Neuronal stem cell (in vitro differentiated cells): ENCODE results near the gene IFNAR2.

Experiments
- DNase-seq: peaks from one replicate; pipeline ENCODE4 v3.0.0-alpha.2; 2013; ENCODE audit warnings: low spot score
- H2AFZ ChIP-seq: one replicate; pipeline ENCODE4 v1.6.1; 2013; ENCODE audit warnings: mild to moderate bottlenecking, low read length, inconsistent platforms
- H2AK5ac ChIP-seq: 2 replicates; pipeline ENCODE4 v1.6.1; 2013; ENCODE audit warnings: low read depth, mild to moderate bottlenecking, inconsistent platforms, low read length, moderate library complexity, mixed read lengths
- H2BK120ac ChIP-seq: 2 replicates; pipeline ENCODE4 v1.6.1; 2013; ENCODE audit warnings: low read depth, mild to moderate bottlenecking, inconsistent platforms, low read length, moderate library complexity, mixed read lengths
- H2BK12ac ChIP-seq: one replicate; pipeline ENCODE4 v1.6.1; 2013; ENCODE audit warnings: low read length, inconsistent platforms
- H2BK15ac ChIP-seq: 2 replicates; pipeline ENCODE4 v1.6.1; 2013; ENCODE audit warnings: mild to moderate bottlenecking, low read length, inconsistent platforms, mixed read lengths
- H2BK5ac ChIP-seq: one replicate; pipeline ENCODE4 v1.6.1; 2013; ENCODE audit warnings: inconsistent platforms, mild to moderate bottlenecking, low read length, moderate library complexity
- H3K14ac ChIP-seq: one replicate; pipeline ENCODE4 v1.6.1; 2013; ENCODE audit warnings: low read length, inconsistent platforms
- H3K18ac ChIP-seq: 2 replicates; pipeline ENCODE4 v1.6.1; 2013; ENCODE audit warnings: low read length, inconsistent platforms
- H3K23ac ChIP-seq: 2 replicates; pipeline ENCODE4 v1.6.1; 2013; ENCODE audit warnings: low read depth, mild to moderate bottlenecking, mixed read lengths, low read length, inconsistent platforms; ENCODE audit not compliant: poor library complexity
- H3K27ac ChIP-seq: replicated peaks from 3 replicates; pipeline ENCODE4 v1.5.1; 2013; ENCODE audit warnings: low read length, inconsistent platforms
- H3K27me3 ChIP-seq, 3 experiments: 2 replicates each; pipeline ENCODE4 v1.6.1; 2013; ENCODE audit warnings: low read length in 3 of 3, mild to moderate bottlenecking in 2 of 3, inconsistent platforms in 1 of 3, low read depth in 1 of 3, mixed read lengths in 1 of 3, moderate library complexity in 1 of 3; ENCODE audit not compliant: control insufficient read depth in 3 of 3, insufficient read depth in 3 of 3
- H3K36me3 ChIP-seq, 2 donors: replicated peaks in 1 of 2; 2 replicates each; pipeline ENCODE4 v1.6.1; 2013; ENCODE audit warnings: low read length in 2 of 2; ENCODE audit not compliant: control insufficient read depth in 2 of 2, insufficient read depth in 2 of 2
- H3K4ac ChIP-seq: 2 replicates; pipeline ENCODE4 v1.6.1; 2013; ENCODE audit warnings: inconsistent platforms, mild to moderate bottlenecking, low read length, moderate library complexity
- H3K4me1 ChIP-seq, 2 donors: 1 replicate in 1 of 2; 2 replicates in 1 of 2; pipeline ENCODE4 v1.6.1; 2013; ENCODE audit warnings: low read length in 2 of 2, low read depth in 1 of 2; ENCODE audit not compliant: control insufficient read depth in 2 of 2, insufficient read depth in 1 of 2
- H3K4me2 ChIP-seq: one replicate; pipeline ENCODE4 v1.6.1; 2013; ENCODE audit warnings: mild to moderate bottlenecking, low read length, inconsistent platforms; ENCODE audit not compliant: insufficient read depth, poor library complexity, severe bottlenecking
- H3K4me3 ChIP-seq, 2 donors: 2 replicates each; pipeline ENCODE4 v1.5.1; 2013; ENCODE audit warnings: low read length in 2 of 2, mild to moderate bottlenecking in 2 of 2, inconsistent platforms in 1 of 2, moderate library complexity in 1 of 2
- H3K79me1 ChIP-seq: one replicate; pipeline ENCODE4 v1.6.1; 2013; ENCODE audit warnings: low read depth, mild to moderate bottlenecking, inconsistent platforms, low read length, moderate library complexity
- H3K9ac ChIP-seq: one replicate; pipeline ENCODE4 v1.6.1; 2013; ENCODE audit warnings: mild to moderate bottlenecking, low read depth, low read length, inconsistent platforms; ENCODE audit not compliant: poor library complexity
- H3K9me3 ChIP-seq, 2 donors: replicated peaks in 1 of 2; 2 replicates each; pipeline versions ENCODE3 to v1.6.1; 2013; ENCODE audit warnings: low read length in 2 of 2, mild to moderate bottlenecking in 2 of 2, inconsistent platforms in 1 of 2, low read depth in 1 of 2, mixed read lengths in 1 of 2, moderate library complexity in 1 of 2; ENCODE audit not compliant: control insufficient read depth in 2 of 2, insufficient read depth in 1 of 2
- H4K8ac ChIP-seq: one replicate; pipeline ENCODE4 v1.6.1; 2013; ENCODE audit warnings: low read depth, mild to moderate bottlenecking, inconsistent platforms, low read length, moderate library complexity
- H4K91ac ChIP-seq: one replicate; pipeline ENCODE4 v1.6.1; 2013; ENCODE audit warnings: low read length, low read depth, mild to moderate bottlenecking, inconsistent platforms; ENCODE audit not compliant: poor library complexity
- WGBS, 2 donors: extraction: QIAGEN DNeasy Blood & Tissue Kit; methylation state at CpG; one replicate each; pipeline ENCODE4 v1.1.7; 2013; ENCODE audit warnings: missing lambda C conversion rate in 2 of 2, mixed read lengths in 1 of 2; ENCODE audit not compliant: insufficient read length in 2 of 2, insufficient replicate concordance in 1 of 2; ENCODE audit errors: extremely low coverage in 2 of 2; 5-methylcytosine and 5-hydroxymethylcytosine counted together

The IFNAR2 gene

GRCh38 chr21:33203371-33203724 lies 26.4 kb upstream of the IFNAR2 start:
- no CpG with 5 or more reads among the region's 5 CpGs for WGBS, 2 donors
- H3K4me1 ChIP-seq, result peaks cover 1 to 2% of the 10 kb centered on the region in 2 donors
- H3K23ac ChIP-seq, result no peak overlapping the region
- no peak overlapping the region for H3K4me2 ChIP-seq
- no peak overlapping the region for H2BK12ac ChIP-seq
- H3K27ac ChIP-seq, result no peak overlapping the region
- no peak overlapping the region for H2BK120ac ChIP-seq
- H3K36me3 ChIP-seq, result no peaks in the 10 kb centered on the region
- no peak overlapping the region for H3K4ac ChIP-seq
- no peak overlapping the region for H3K9ac ChIP-seq
- H4K91ac ChIP-seq, result no peak overlapping the region
- H3K14ac ChIP-seq, result no peak overlapping the region
- H2BK5ac ChIP-seq, result no peak overlapping the region
- peak overlapping the region; percentile 48 for H3K18ac ChIP-seq
- H3K9me3 ChIP-seq, result peaks cover 2 to 5% of the 10 kb centered on the region in 2 donors
- no peak overlapping the region for H2BK15ac ChIP-seq
- H2AK5ac ChIP-seq, result no peak overlapping the region
- no peak overlapping the region for H3K4me3 ChIP-seq
- no peak for DNase-seq
- no peak overlapping the region for H4K8ac ChIP-seq
- no peaks in the 10 kb centered on the region for H3K79me1 ChIP-seq
- H2AFZ ChIP-seq, result no peak overlapping the region
- H3K27me3 ChIP-seq, result peaks cover 0 to 5% (median 2%) of the 10 kb centered on the region in 3 experiments

- Histone ChIP-seq H3K9ac (no peak overlapping the region), H3K14ac (no peak overlapping the region), H2BK120ac (no peak overlapping the region), H4K91ac (no peak overlapping the region), H2AK5ac (no peak overlapping the region), H3K4me2 (no peak overlapping the region), H3K4me3 (no peak overlapping the region), H2BK15ac (no peak overlapping the region), H2AFZ (no peak overlapping the region), H3K27ac (no peak overlapping the region), H3K79me1 (no peaks in the 10 kb centered on the region), H2BK5ac (no peak overlapping the region), H3K36me3 (no peaks in the 10 kb centered on the region), H3K9me3 (peaks cover 5% of the 10 kb centered on the region in 2 donors), H3K27me3 (no peaks in the 10 kb centered on the region), H3K4me1 (peaks cover 1 to 2% of the 10 kb centered on the region in 2 donors), H2BK12ac (no peak overlapping the region), H3K23ac (no peak overlapping the region), H4K8ac (no peak overlapping the region), H3K4ac (no peak overlapping the region), H3K18ac (no peak overlapping the region)
- WGBS, 2 donors, result no CpG with 5 or more reads among the region's 5 CpGs
- DNase-seq, result no peak
Measured at GRCh38 chr21:33205476-33205875, 24.3 kb upstream of the IFNAR2 start.

DNA sequence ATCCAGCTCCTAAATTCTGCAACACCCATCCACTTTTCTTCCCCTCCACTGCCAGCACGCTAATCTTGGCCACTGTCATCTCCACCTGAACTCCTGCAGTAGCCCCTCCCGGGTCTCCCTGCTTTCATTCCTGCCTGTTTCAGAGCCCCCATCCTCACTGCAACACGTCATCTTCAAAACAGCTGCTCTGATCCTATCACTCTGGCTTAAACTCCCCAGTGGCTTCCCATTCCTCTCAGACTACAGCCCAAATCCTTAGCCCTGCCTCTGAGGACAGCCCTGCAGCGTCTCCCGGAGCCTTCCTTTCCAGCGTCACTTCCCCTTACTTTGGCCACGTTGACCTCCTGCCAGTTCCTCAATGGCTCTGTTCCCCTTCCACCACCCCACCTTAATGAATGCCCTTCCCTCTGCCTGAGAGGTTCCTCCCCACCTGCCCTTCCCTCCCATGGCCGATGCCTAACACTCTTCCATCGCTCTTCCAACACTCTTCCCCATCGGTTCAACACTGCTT lies 22.9 kb upstream of the IFNAR2 start:
- no peak overlapping the region for H3K4ac ChIP-seq
- H3K23ac ChIP-seq, result peak overlapping the region; percentile 40
- no peak overlapping the region for H2BK5ac ChIP-seq
- no peak for DNase-seq
- H2BK12ac ChIP-seq, result no peak overlapping the region
- WGBS, 2 donors, result no CpG with 5 or more reads among the region's 10 CpGs
- H3K27ac ChIP-seq, result no peak overlapping the region
- no peak overlapping the region for H3K14ac ChIP-seq
- no peaks in the 10 kb centered on the region for H3K36me3 ChIP-seq
- H2BK15ac ChIP-seq, result no peak overlapping the region
- H4K91ac ChIP-seq, result no peak overlapping the region
- H3K9me3 ChIP-seq, result peaks cover 5% of the 10 kb centered on the region in 2 donors
- H2AFZ ChIP-seq, result no peak overlapping the region
- no peaks in the 10 kb centered on the region for H3K27me3 ChIP-seq
- H4K8ac ChIP-seq, result no peak overlapping the region
- no peak overlapping the region for H2AK5ac ChIP-seq
- H3K4me1 ChIP-seq, result peaks cover 1 to 2% of the 10 kb centered on the region in 2 donors
- H3K18ac ChIP-seq, result no peak overlapping the region
- no peak overlapping the region for H3K4me3 ChIP-seq
- H3K9ac ChIP-seq, result peak overlapping the region; percentile 27
- H3K4me2 ChIP-seq, result no peak overlapping the region
- H2BK120ac ChIP-seq, result no peak overlapping the region
- H3K79me1 ChIP-seq, result no peaks in the 10 kb centered on the region

GRCh38 chr21:33207449-33208149 lies 22.1 kb upstream of the IFNAR2 start:
- no peak overlapping the region for H3K4ac ChIP-seq
- no peaks in the 10 kb centered on the region for H3K79me1 ChIP-seq
- no peak overlapping the region for H2BK120ac ChIP-seq
- no peak overlapping the region for H3K14ac ChIP-seq
- H3K4me2 ChIP-seq, result no peak overlapping the region
- no peak overlapping the region for H3K23ac ChIP-seq
- H3K4me3 ChIP-seq, result no peak overlapping the region
- peaks cover 1 to 8% of the 10 kb centered on the region in 2 donors for H3K4me1 ChIP-seq
- no peak overlapping the region for H4K91ac ChIP-seq
- no peak overlapping the region for H2AK5ac ChIP-seq
- H3K9me3 ChIP-seq, result peaks cover 5% of the 10 kb centered on the region in 2 donors
- no CpG with 5 or more reads among the region's 4 CpGs for WGBS, 2 donors
- H3K27me3 ChIP-seq, result no peaks in the 10 kb centered on the region
- H2BK15ac ChIP-seq, result no peak overlapping the region
- no peak overlapping the region for H3K18ac ChIP-seq
- H2BK12ac ChIP-seq, result no peak overlapping the region
- no peak overlapping the region for H3K9ac ChIP-seq
- no peaks in the 10 kb centered on the region for H3K36me3 ChIP-seq
- no peak overlapping the region for H3K27ac ChIP-seq
- H2BK5ac ChIP-seq, result no peak overlapping the region
- no peak overlapping the region for H2AFZ ChIP-seq
- H4K8ac ChIP-seq, result no peak overlapping the region
- no peak for DNase-seq
